HG03354 (cell line): ENCODE data around the gene USP24.

Experiments
- ATAC-seq: cut with Tn5 transposase; IDR thresholded peaks from one replicate; pipeline ENCODE4 v1.9.1; 2021; ENCODE audit warnings: mild to moderate bottlenecking; ENCODE audit not compliant: unreplicated experiment, poor library complexity, severe bottlenecking

The USP24 gene

GRCh38 chr1:55076356-55076755, 138.8 kb downstream of the USP24 start:
- no peak for ATAC-seq

GRCh38 chr1:55074455-55074854, 140.7 kb downstream of the USP24 start:
- ATAC-seq: no peak

DNA sequence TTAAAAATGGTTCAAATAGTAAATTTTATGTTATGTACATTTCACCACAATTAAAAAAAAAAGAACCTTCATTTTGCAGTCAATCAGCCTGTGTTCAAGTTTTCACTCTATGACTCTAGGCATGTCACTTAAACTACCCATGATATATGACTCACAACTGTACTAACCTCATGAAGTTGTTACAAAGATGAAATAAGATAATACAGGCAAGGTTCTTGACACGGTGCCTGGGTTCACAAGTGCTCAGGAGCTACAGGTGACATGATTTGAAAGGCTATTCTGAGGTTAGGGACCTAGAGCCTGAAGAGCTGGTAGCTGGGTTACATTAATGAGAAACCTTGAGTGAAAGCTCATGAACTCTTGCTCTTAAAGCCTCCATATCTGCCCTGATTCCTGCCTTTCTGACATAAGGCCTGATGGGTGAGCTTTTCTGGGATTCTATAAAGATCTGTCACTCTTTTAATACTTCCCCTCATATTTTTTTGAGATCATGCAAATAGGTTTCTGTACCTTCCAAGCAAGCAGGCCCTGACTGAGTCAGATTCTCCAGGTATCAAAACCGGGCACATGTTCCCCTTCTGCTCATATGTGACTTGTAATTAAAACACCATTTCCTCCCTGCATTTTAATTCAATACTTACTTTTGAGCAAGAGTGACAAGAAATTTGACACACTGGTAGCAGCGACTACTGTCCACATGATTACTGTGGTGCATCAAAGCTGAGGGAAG, 141.8 kb downstream of the USP24 start:
- peak; percentile 74 for ATAC-seq

- no peak for ATAC-seq
Observed at GRCh38 chr1:55071477-55071876, 143.7 kb downstream of the USP24 start.

DNA sequence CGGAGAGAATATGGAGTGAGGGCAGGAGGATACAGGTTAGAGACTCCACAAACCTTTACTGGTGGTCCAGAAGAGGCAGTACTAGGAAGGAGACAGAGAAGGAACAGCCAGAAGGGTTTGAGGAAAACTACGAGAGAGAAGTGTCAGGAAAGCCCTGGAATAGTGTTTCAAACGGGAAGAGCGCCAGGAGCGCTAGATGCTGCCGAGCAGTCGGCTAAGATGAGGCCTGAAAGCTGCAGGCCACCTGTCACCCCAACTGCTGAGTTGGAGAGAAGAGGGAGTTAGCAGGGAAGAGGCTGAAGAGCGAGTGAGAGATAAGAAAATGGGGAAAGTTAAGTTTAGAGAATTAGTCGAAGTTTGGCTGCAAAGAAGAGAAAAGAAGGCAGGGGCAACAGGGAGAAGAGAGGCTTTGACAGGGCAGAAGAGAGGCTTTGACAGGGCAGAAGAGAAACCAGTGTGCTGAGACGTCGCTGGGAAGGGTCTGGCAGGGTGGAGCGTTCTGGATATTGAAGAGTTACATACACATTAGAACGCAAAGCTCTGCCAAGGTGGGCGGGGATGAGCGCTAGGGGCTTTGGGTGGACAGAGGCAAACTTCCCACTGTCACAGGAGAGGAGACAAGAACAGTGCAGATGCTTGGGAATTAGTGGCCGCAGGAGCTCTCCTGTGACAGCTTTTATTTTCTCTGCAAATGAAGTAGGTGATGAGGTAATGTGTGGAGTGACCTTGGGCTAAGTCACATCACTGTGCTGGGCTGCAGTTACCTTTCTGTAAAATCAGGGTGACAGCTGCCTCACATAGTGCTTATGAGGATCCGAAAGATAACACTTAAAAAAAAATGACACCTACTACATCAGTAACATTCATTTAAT, 144.6 kb downstream of the USP24 start:
- ATAC-seq: no peak

- no peak for ATAC-seq
Observed at GRCh38 chr1:55069280-55069679, 145.9 kb downstream of the USP24 start.

DNA sequence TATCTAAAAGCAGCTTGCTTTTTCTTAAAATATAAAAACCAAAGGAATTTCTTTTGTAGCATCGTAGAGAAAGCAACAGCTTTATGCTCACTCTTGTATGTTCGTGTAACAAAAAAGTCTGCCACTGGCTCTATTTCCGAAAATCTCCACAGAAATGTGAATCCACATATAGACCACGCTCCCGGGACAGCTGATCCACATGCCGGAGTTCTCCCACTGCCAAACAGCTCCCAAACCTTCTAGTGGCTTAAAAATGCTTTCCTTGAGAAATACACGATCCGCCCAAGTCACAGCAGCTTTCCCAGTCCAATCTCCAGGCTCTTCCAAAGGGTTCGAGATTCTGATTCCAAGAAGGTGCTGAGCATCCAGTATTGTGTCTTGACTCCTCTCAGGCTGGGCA, 146.5 kb downstream of the USP24 start:
- ATAC-seq: no peak

- no peak for ATAC-seq
Observed at GRCh38 chr1:55067914-55068313, 147.2 kb downstream of the USP24 start.

GRCh38 chr1:55067022-55067778, 148.0 kb downstream of the USP24 start:
- ATAC-seq: no peak

GRCh38 chr1:55065648-55066047, 149.5 kb downstream of the USP24 start:
- no peak for ATAC-seq

DNA sequence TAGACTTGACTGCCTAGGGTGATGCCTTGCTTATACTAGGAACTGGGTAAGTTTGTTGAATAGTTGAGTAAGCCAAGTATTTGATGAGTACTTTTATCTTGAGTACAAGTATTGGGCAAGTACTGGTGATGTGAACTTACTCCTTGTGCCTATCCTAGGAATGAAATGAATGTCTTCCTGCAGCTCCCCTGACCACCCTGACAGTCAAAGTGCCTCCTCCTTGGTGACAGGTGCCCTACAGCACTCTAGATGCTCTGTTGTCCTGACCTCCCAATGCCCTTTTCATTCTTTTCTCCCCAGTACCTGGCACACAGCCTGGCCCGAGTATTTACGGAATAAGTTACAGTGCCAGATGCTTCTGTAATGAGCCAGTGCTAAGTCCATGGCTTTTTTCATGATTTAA, 150.3 kb downstream of the USP24 start:
- no peak for ATAC-seq

DNA sequence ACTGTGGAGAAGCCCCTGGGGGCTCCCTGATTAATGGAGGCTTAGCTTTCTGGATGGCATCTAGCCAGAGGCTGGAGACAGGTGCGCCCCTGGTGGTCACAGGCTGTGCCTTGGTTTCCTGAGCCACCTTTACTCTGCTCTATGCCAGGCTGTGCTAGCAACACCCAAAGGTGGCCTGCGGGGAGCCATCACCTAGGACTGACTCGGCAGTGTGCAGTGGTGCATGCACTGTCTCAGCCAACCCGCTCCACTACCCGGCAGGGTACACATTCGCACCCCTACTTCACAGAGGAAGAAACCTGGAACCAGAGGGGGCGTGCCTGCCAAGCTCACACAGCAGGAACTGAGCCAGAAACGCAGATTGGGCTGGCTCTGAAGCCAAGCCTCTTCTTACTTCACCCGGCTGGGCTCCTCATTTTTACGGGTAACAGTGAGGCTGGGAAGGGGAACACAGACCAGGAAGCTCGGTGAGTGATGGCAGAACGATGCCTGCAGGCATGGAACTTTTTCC, 151.0 kb downstream of the USP24 start:
- ATAC-seq: peak; percentile 57

- ATAC-seq: no peak
Observed at GRCh38 chr1:55063577-55063942, 151.6 kb downstream of the USP24 start.

DNA sequence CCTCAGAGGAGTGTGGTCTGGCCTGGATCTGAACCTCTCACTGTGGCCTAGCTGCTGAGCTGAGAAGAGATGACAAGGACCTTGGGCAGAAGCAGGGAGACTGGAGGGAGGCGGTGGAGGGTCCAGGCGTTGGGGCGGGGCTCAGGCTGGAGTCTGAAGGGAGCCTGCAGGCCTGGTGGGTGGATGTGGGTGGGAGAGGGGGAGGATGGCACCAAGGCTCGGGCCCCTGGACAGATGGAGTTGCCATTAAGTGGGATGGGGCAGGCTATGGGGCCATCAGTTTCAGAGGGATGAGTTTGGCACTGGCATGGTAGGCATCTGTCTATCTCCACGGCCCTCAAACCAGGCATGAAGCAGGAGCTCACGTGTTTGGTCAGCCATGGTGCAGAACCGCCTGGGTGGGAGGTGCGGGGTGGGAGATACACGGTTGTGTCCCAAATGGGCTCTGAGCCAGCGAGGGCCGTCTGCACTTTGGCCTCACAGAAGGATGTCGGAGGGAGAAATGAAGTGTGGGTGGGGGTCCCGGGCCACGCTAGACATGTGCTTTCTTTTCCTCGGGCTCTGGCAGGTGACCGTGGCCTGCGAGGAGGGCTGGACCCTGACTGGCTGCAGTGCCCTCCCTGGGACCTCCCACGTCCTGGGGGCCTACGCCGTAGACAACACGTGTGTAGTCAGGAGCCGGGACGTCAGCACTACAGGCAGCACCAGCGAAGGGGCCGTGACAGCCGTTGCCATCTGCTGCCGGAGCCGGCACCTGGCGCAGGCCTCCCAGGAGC, 152.2 kb downstream of the USP24 start:
- ATAC-seq: no peak

DNA sequence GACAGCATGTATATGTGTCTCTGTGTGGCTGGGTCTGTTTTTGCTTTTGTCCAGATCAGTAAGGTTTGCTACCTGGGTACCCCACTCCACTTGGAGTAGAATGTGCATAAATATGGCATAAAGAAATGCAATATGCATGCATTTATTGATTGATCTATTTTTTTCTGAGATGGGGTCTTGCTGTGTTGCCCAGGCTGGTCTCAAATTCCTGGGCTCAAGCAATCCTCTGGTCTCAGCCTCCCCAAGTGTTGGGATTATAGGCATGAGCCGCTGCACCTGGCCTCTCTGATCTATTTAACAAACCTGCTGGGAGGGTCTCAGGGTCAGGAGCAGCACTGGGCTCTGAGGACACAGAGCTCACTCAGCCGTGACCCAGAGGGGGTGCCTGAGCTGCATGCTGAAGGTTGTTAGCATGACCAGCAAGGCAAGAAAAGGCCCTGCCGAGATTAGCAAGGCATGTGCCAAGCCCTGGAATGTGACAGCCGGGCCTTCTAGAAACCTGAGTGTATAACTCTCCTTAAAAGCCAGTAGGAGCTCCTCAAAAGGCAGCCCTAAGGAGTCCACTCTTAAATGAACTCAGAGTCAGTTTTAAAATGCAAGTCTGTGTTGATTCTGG, 153.3 kb downstream of the USP24 start:
- no peak for ATAC-seq

DNA sequence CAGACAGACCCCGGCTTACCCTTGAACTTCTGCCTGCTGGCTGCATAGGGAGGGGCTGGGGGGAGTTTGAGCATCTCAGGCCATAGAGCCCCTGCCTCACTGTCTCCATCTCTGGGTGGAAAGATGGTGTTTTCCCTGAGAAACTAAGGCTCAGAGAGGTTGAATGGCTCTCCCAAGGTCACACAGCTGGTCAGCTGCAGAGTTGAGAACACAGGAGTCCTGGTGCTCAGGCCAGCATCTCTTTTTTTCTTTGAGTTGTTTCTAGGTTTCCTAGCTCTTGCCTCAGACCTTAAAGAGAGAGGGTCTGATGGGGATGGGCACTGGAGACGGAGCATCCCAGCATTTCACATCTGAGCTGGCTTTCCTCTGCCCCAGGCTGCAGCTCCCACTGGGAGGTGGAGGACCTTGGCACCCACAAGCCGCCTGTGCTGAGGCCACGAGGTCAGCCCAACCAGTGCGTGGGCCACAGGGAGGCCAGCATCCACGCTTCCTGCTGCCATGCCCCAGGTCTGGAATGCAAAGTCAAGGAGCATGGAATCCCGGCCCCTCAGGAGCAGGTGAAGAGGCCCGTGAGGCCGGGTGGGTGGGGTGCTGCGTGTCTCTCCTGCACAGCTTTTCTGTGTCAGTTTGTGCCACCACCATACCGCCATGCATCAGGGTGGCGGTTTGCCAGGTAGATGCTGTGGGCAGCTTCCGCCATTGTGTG, 154.0 kb downstream of the USP24 start:
- ATAC-seq: no peak

DNA sequence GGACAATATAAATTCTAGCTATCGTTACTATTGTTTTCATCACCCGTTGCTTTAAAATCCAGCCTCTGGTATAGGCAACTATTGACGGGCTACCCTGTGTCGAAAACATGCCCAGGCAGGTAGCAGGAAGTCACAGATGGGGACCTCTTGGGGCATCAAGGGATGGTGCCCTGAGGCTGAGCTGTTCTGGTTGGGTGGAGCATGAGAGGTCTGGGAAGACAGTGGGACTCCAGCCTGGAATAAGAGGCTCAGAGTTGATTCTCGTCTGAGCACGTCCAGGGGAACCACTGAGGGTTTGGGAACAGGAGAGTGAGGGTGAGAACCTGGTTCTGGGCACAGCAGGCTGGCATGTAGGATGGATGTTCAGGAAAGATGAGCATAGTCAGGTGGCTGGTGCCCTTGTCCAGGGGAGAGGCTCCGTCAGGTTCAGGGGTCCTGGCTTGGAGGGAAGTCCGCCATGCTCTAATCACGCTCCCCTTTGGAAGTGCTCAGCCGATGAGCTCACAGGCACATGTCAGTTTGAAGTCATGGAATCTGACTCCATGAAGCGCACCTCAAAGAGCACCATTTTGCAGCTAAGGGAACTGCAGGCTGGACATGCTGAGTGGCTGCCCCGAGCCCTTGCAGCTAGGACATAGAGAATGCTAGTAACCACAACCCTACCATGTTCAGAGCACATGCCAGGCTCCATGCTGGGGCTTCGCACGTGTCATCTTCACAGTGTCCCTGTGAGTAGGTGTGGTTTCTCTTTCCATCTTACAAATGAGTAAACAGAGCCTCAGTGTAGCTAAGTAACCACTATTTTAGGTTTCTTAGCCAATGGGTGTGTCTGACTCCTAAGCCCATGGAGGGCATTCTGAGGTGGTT, 154.8 kb downstream of the USP24 start:
- no peak for ATAC-seq
